Measurements from ENCODE around the gene NUAK1. TPM values are rescaled to one million over a fixed set of nuclear protein-coding genes. Genes with fewer than 3 reads are reported as not detected.

Gene NUAK1
- polyA plus RNA-seq, 1 donor from 2014 or later, result 8.3 TPM

DNA sequence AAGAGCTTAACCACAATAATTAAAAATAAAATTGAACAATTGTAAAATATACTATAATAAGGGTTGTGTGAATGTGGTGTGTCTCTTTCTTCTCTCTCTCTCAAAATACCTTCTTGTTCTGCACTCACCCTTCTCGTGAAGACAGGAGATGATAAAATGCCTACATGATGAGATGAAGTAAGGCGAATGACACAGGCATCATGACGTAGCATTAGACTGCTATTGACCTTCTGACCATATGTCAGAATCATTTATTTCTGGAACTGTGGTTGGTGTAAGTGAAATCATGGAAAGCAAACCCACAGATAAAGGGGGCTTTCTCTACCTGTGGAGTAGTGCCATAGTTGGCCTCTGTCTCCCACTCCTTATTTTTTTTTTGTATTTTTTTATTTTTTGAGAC, 37.8 kb upstream of the NUAK1 start:
- Histone ChIP-seq H2AFZ (ENCODE audit: low read depth, low read length) (no peak overlapping the region), H3K27me3 (ENCODE audit: insufficient read depth, low read depth, low read length) (no peaks in the 10 kb centered on the region), H3K4me3 (ENCODE audit: low read length) (no peak overlapping the region), H4K20me1 (ENCODE audit: insufficient read depth) (no peaks in the 10 kb centered on the region), H3K9me2 (ENCODE audit: insufficient read depth, low read length) (no peaks in the 10 kb centered on the region), H3K27ac (ENCODE audit: low read length) (no peak overlapping the region), H3K36me3 (ENCODE audit: insufficient read depth, low read length) (no peaks in the 10 kb centered on the region), H3K4me2 (ENCODE audit: low read length) (no peak overlapping the region), H3K9ac (ENCODE audit: low read length) (no peak overlapping the region), H3K79me2 (replicated peaks; ENCODE audit: insufficient read depth, low read length) (no peaks in the 10 kb centered on the region), H3K9me3 (ENCODE audit: low read length) (no peaks in the 10 kb centered on the region), H3F3A (ENCODE audit: insufficient read depth, low read length, poor library complexity, severe bottlenecking) (no peaks in the 10 kb centered on the region)
- TF ChIP-seq, protein P1, sequence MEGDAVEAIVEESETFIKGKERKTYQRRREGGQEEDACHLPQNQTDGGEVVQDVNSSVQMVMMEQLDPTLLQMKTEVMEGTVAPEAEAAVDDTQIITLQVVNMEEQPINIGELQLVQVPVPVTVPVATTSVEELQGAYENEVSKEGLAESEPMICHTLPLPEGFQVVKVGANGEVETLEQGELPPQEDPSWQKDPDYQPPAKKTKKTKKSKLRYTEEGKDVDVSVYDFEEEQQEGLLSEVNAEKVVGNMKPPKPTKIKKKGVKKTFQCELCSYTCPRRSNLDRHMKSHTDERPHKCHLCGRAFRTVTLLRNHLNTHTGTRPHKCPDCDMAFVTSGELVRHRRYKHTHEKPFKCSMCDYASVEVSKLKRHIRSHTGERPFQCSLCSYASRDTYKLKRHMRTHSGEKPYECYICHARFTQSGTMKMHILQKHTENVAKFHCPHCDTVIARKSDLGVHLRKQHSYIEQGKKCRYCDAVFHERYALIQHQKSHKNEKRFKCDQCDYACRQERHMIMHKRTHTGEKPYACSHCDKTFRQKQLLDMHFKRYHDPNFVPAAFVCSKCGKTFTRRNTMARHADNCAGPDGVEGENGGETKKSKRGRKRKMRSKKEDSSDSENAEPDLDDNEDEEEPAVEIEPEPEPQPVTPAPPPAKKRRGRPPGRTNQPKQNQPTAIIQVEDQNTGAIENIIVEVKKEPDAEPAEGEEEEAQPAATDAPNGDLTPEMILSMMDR (IDR thresholded peaks at IDR 0.05; ENCODE audit: poor library complexity, severe bottlenecking), result no peak
- no peak for TF ChIP-seq SMC3 (conservative IDR thresholded peaks at IDR 0.05; ENCODE audit: poor library complexity)
- TF ChIP-seq MXI1 (conservative IDR thresholded peaks at IDR 0.05; ENCODE audit: poor library complexity, severe bottlenecking), result no peak
- TF ChIP-seq EP300 (conservative IDR thresholded peaks at IDR 0.05; ENCODE audit: poor library complexity, severe bottlenecking), result no peak
- no peak for TF ChIP-seq EZH2 (IDR thresholded peaks at IDR 0.05; ENCODE audit: borderline replicate concordance, insufficient read depth, low read length, poor library complexity, severe bottlenecking)
- no peak for TF ChIP-seq TAF1 (IDR thresholded peaks at IDR 0.05; ENCODE audit: low read depth)
- TF ChIP-seq, protein P2, sequence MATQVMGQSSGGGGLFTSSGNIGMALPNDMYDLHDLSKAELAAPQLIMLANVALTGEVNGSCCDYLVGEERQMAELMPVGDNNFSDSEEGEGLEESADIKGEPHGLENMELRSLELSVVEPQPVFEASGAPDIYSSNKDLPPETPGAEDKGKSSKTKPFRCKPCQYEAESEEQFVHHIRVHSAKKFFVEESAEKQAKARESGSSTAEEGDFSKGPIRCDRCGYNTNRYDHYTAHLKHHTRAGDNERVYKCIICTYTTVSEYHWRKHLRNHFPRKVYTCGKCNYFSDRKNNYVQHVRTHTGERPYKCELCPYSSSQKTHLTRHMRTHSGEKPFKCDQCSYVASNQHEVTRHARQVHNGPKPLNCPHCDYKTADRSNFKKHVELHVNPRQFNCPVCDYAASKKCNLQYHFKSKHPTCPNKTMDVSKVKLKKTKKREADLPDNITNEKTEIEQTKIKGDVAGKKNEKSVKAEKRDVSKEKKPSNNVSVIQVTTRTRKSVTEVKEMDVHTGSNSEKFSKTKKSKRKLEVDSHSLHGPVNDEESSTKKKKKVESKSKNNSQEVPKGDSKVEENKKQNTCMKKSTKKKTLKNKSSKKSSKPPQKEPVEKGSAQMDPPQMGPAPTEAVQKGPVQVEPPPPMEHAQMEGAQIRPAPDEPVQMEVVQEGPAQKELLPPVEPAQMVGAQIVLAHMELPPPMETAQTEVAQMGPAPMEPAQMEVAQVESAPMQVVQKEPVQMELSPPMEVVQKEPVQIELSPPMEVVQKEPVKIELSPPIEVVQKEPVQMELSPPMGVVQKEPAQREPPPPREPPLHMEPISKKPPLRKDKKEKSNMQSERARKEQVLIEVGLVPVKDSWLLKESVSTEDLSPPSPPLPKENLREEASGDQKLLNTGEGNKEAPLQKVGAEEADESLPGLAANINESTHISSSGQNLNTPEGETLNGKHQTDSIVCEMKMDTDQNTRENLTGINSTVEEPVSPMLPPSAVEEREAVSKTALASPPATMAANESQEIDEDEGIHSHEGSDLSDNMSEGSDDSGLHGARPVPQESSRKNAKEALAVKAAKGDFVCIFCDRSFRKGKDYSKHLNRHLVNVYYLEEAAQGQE (IDR thresholded peaks at IDR 0.05; ENCODE audit: borderline replicate concordance), result no peak
- no peak for TF ChIP-seq RAD21 (conservative IDR thresholded peaks at IDR 0.05)
- TF ChIP-seq POLR2AphosphoS5 (IDR thresholded peaks at IDR 0.05), result no peak

DNA sequence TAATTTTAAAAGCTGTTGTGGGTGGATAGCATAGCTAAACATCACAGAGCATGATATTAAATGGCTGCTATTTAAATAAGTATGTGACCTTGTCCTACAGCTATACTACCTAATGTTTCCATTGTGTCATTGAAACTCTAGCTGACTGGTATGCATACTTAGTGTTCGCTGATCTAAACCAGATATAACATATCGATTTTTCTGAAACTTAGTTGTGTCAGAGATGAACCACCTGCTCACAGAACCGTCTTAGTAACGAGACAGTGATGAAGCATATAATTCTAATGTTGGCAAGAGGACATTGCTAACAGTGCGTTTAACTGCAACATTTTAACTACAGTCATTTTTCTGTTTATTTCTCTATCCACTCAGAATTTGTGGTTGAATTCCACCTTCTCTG, 36.1 kb upstream of the NUAK1 start:
- H3K9me3 ChIP-seq (ENCODE audit: low read length), result no peaks in the 10 kb centered on the region

More for the DNA sequence above, 36.1 kb upstream of the NUAK1 start:
- no peak overlapping the region for H3K4me3 ChIP-seq (ENCODE audit: low read length)
- H3K4me2 ChIP-seq (ENCODE audit: low read length), result no peak overlapping the region
- H3F3A ChIP-seq (ENCODE audit: insufficient read depth, low read length, poor library complexity, severe bottlenecking), result no peaks in the 10 kb centered on the region
- H3K27ac ChIP-seq (ENCODE audit: low read length), result no peak overlapping the region
- no peak overlapping the region for H3K9ac ChIP-seq (ENCODE audit: low read length)
- no peaks in the 10 kb centered on the region for H3K36me3 ChIP-seq (ENCODE audit: insufficient read depth, low read length)
- no peaks in the 10 kb centered on the region for H4K20me1 ChIP-seq (ENCODE audit: insufficient read depth)
- H2AFZ ChIP-seq (ENCODE audit: low read depth, low read length), result no peak overlapping the region
- TF ChIP-seq RAD21 (conservative IDR thresholded peaks at IDR 0.05) (no peak), MXI1 (conservative IDR thresholded peaks at IDR 0.05; ENCODE audit: poor library complexity, severe bottlenecking) (no peak), POLR2AphosphoS5 (IDR thresholded peaks at IDR 0.05) (no peak), EP300 (conservative IDR thresholded peaks at IDR 0.05; ENCODE audit: poor library complexity, severe bottlenecking) (no peak), SMC3 (conservative IDR thresholded peaks at IDR 0.05; ENCODE audit: poor library complexity) (no peak), TAF1 (IDR thresholded peaks at IDR 0.05; ENCODE audit: low read depth) (no peak), EZH2 (IDR thresholded peaks at IDR 0.05; ENCODE audit: borderline replicate concordance, insufficient read depth, low read length, poor library complexity, severe bottlenecking) (no peak)
- TF ChIP-seq, protein P1 (IDR thresholded peaks at IDR 0.05; ENCODE audit: poor library complexity, severe bottlenecking), result no peak
- TF ChIP-seq, protein P2 (IDR thresholded peaks at IDR 0.05; ENCODE audit: borderline replicate concordance), result no peak
- no peaks in the 10 kb centered on the region for H3K27me3 ChIP-seq (ENCODE audit: insufficient read depth, low read depth, low read length)
- H3K79me2 ChIP-seq (replicated peaks; ENCODE audit: insufficient read depth, low read length), result no peaks in the 10 kb centered on the region
- no peaks in the 10 kb centered on the region for H3K9me2 ChIP-seq (ENCODE audit: insufficient read depth, low read length)
